ELR (cell line): ENCODE results near the gene ASXL1.

Experiments
- DNase-seq: peaks from one replicate; pipeline ENCODE4 v3.0.0-alpha.2; 2015; ENCODE audit warnings: low read depth

Gene ASXL1

GRCh38 chr20:32441638-32442037, 83.5 kb downstream of the ASXL1 start:
- DNase-seq = no peak

DNA sequence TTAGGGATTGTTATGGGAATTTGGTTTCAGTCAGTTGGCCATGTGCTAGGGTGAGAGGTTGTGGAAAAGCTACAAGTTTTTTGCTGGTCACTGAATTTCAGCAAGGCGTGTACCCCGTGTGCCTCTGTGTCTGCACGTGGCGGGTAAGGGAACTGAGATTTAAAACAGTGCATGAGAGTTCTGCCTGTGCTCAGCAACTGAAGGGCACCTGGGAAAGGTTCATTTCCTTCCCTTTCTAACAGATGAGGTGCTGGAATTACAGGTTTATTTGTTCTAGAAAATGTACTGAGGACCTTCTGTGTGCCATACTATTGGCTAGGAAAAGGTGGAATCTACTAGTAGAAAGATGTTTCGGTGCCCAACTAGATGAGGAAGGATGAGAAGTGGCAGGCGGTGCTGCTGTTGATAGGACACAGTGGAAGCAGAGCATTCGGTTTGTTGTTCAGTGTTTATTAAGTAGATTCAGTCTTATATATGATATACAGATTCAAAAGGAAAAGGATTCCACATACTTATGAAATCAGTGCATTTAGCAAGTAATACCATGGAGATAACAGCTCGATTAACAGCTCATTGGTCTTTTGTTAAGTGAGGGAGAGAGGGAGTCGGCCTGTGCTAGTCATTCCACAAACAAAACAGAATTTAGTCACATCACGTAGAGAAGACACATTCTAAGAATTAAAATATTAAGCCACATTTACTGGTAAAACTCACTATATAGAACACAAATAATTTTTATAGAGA, 84.7 kb downstream of the ASXL1 start:
- no peak for DNase-seq

GRCh38 chr20:32443386-32443974, 85.3 kb downstream of the ASXL1 start:
- DNase-seq = peak; percentile 33

GRCh38 chr20:32444474-32445220, 86.5 kb downstream of the ASXL1 start:
- no peak for DNase-seq

DNA sequence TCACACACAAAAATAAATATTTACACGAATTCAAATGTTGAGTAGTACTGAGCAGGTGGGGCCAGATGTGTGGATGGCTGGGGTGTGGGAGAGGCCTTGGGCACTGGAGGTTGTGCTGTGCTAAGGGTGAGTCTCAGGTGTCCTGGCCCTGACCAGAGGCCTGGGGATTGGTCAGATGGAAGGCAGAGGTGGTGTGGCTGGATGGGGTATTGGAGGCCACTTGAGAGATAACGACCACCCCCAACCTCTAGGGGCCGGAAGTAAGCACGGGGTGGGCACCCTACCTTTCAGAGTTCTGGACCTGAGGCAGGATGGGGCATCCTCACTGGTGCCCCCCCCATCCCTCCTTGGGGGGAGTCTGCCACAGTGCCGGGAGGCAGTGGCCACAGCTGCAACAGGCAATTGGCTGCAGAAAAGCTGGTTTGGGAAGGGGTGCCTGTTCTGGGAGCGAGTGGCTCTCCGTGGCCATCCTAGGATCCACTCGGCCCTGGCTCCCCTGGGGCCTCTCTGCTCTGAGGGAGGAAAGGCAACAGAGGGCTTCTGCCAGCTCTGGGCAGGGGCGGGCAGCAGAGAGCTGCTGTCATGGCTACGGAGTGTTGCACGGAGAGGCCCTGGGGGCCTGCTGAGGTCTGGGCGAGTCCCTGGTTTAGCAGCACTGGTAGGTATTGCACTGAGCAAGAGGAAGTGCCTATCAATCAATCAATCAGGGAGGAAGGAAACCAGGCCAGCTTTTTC, 87.6 kb downstream of the ASXL1 start:
- no peak for DNase-seq

GRCh38 chr20:32446301-32447100, 88.4 kb downstream of the ASXL1 start:
- no peak for DNase-seq

- DNase-seq = no peak
Observed at GRCh38 chr20:32447136-32448027, 89.3 kb downstream of the ASXL1 start.

GRCh38 chr20:32448306-32449056, 90.3 kb downstream of the ASXL1 start:
- DNase-seq = no peak

GRCh38 chr20:32449057-32449889, 91.1 kb downstream of the ASXL1 start:
- DNase-seq = no peak

- DNase-seq = peak; percentile 32
Observed at GRCh38 chr20:32449890-32450401, 91.8 kb downstream of the ASXL1 start.

- no peak for DNase-seq
Observed at GRCh38 chr20:32450484-32451061, 92.4 kb downstream of the ASXL1 start.

- DNase-seq = no peak
Observed at GRCh38 chr20:32451340-32451681, 93.2 kb downstream of the ASXL1 start.

- no peak for DNase-seq
Observed at GRCh38 chr20:32451682-32452461, 93.7 kb downstream of the ASXL1 start.

DNA sequence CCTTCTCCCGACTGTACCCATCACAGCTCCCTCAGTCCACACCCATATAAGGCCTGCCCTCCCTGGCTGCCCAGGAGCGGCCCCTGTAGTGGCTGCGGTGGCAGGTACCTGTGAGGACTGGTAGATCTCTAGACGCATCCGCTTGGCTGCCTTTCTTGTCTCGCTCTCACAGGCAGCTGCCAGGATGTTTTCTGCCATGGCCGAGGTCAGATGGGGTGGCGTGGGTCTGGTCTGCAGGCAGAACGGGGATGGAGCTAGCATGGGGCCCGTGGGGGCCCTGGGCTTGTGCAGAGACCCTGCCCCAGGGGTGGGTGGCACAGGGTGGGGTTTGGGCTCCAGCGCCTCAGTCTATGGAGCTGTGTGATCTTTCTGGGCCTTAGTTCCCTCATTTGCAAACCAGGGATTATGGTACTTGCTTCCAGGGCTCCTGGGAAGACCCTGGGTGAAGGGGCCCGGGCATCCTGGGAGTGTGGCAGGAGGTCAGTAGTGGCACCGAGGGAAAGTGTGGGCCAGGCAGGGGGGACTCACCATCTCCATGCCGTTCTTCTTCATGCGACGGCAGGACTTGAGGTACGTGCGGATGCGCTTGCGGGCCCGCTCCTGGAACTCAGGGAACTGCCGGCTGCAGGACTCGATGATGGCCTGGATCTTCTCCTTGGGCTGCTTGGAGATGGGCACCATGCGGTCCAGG, 94.8 kb downstream of the ASXL1 start:
- DNase-seq = no peak

DNA sequence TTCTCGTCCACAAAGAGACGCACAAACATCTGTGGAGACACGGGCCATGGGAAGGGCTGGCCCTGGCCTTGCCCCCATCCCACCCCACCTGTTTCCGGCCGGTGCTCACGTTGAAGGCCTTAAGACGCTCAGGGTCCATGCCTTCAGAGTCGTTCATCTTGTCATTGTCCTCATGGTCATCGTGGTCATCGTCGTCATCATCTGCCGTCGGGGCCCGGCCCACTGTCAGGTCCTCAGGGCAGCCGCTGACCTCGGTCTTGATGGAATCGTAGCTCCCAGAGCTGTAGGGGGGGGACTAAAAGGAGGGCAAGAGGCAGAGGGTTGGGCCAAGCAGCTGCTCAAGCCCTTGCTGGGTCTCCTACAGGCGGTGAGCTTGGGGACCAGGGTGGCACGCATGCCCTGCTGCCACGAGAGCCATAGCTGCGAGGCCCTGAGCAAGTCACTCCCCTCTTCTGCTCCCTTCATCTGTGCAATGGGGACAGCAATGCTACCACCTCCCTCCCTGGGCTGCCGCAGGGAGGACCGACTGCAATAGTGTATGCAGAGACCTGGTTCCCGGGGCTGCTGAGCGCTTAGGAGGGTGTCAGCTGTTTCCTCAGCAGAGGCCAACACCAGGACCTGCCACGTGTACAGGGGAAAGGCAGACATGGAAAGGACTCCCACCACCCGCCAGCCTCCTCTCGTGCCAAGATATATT, 95.5 kb downstream of the ASXL1 start:
- DNase-seq = no peak
